H1 (cell line): Measurements from ENCODE around the gene ZBTB18. TPM values are rescaled to one million over a fixed set of nuclear protein-coding genes. Genes with fewer than 3 reads are reported as not detected.

Experiments
- CTCF ChIA-PET: fragments of 300-600 bp; sonication (Branson Sonifier 250); formaldehyde crosslinking; loops from one replicate; lab custom pipeline; 2021; ENCODE audit not compliant: partially characterized antibody; lab: Charles Lee
- POLR2A ChIA-PET: fragments of 300-600 bp; sonication (Branson Sonifier 250); formaldehyde crosslinking; loops from one replicate; lab custom pipeline; 2021; ENCODE audit warnings: inconsistent platforms; ENCODE audit not compliant: partially characterized antibody; lab: Charles Lee
- DNase-seq, 2 experiments: peaks; one replicate each; pipeline versions ENCODE4 v3.0.0 to v3.0.0-alpha.2; 2010 to 2022; ENCODE audit warnings: low spot score in 2 of 2, low read depth in 1 of 2, mixed read lengths in 1 of 2
- FAIRE-seq: peaks from 2 replicates; lab custom pipeline; 2011; peaks lifted over from hg19 to GRCh38; lab: Jason Lieb, UNC
- H2AFZ ChIP-seq: 2 replicates; pipeline ENCODE4 v1.8.1; 2012; ENCODE audit warnings: low read length, inconsistent platforms
- H2AK5ac ChIP-seq: 2 replicates; pipeline ENCODE4 v1.6.1; 2013; ENCODE audit warnings: low read depth, low read length
- H2BK120ac ChIP-seq: replicated peaks from 2 replicates; pipeline ENCODE3; 2013; ENCODE audit warnings: low read depth, low read length, inconsistent platforms
- H2BK12ac ChIP-seq: 2 replicates; pipeline ENCODE4 v1.6.1; 2013; ENCODE audit warnings: low read depth, low read length
- H2BK15ac ChIP-seq: 2 replicates; pipeline ENCODE4 v1.6.1; 2013; ENCODE audit warnings: low read length
- H2BK20ac ChIP-seq: 2 replicates; pipeline ENCODE4 v1.6.1; 2013; ENCODE audit warnings: low read length
- H2BK5ac ChIP-seq: 2 replicates; pipeline ENCODE4 v1.6.1; 2013; ENCODE audit warnings: low read depth, low read length
- H3K14ac ChIP-seq: 2 replicates; pipeline ENCODE4 v1.6.1; 2013; ENCODE audit warnings: inconsistent platforms; ENCODE audit not compliant: insufficient read length
- H3K18ac ChIP-seq: 2 replicates; pipeline ENCODE4 v1.6.1; 2013; ENCODE audit warnings: low read length; ENCODE audit errors: extremely low read depth
- H3K23ac ChIP-seq: 2 replicates; pipeline ENCODE4 v1.6.1; 2013; ENCODE audit warnings: inconsistent platforms; ENCODE audit not compliant: insufficient read length
- H3K23me2 ChIP-seq: 2 replicates; pipeline ENCODE4 v1.6.1; 2013; ENCODE audit warnings: low read depth, low read length
- H3K27ac ChIP-seq: 2 replicates; pipeline ENCODE4 v1.6.1; 2011; ENCODE audit warnings: low read depth, low read length, inconsistent platforms
- H3K27me3 ChIP-seq, 4 experiments: replicated peaks in 1 of 4; 1 replicate in 1 of 4; 2 replicates in 3 of 4; pipeline versions ENCODE4 v1.6.1 to v1.8.1; 2011 to 2013; ENCODE audit warnings: low read length in 3 of 4, mild to moderate bottlenecking in 3 of 4, inconsistent platforms in 2 of 4, mixed read lengths in 2 of 4, moderate library complexity in 1 of 4; ENCODE audit not compliant: control insufficient read depth in 3 of 4, insufficient read depth in 3 of 4; ENCODE audit errors: extremely low read depth in 1 of 4
- H3K36me3 ChIP-seq, 4 experiments: 2 replicates each; pipeline versions ENCODE4 v1.6.1 to v1.8.1; 2011 to 2013; ENCODE audit warnings: mild to moderate bottlenecking in 4 of 4, low read length in 3 of 4, moderate library complexity in 2 of 4, control low read depth in 1 of 4, inconsistent platforms in 1 of 4; ENCODE audit not compliant: insufficient read depth in 4 of 4, control insufficient read depth in 2 of 4
- H3K4ac ChIP-seq: replicated peaks from 2 replicates; pipeline ENCODE3; 2013; ENCODE audit warnings: low read length, low read depth, mixed read lengths, inconsistent platforms; ENCODE audit not compliant: insufficient read length
- H3K4me1 ChIP-seq, 4 experiments: replicated peaks in 1 of 4; 1 replicate in 1 of 4; 2 replicates in 3 of 4; pipeline versions ENCODE4 v1.6.1 to v1.8.1; 2011 to 2013; ENCODE audit warnings: low read length in 3 of 4, inconsistent platforms in 2 of 4, mixed read lengths in 1 of 4; ENCODE audit not compliant: insufficient read depth in 4 of 4, control insufficient read depth in 3 of 4
- H3K4me2 ChIP-seq, 2 experiments: 2 replicates each; pipeline versions ENCODE4 v1.6.1 to v1.8.1; 2011 to 2013; ENCODE audit warnings: low read depth in 2 of 2, low read length in 2 of 2, control low read depth in 1 of 2, inconsistent platforms in 1 of 2, mild to moderate bottlenecking in 1 of 2; ENCODE audit not compliant: insufficient read depth in 1 of 2
- H3K4me3 ChIP-seq, 4 experiments: fragments of 200-600, 300-600 bp in 1 of 4; sonication (generic), shearing (Covaris generic), sonication (Bioruptor Twin) in 1 of 4; 2 replicates each; pipeline versions ENCODE4 v1.5.1 to v1.8.1; 2011 to 2016; ENCODE audit warnings: low read length in 4 of 4, low read depth in 3 of 4, control low read depth in 2 of 4, inconsistent platforms in 2 of 4, mild to moderate bottlenecking in 2 of 4, mixed read lengths in 1 of 4, moderate library complexity in 1 of 4; ENCODE audit not compliant: insufficient read depth in 2 of 4; ENCODE audit errors: extremely low read depth in 1 of 4
- H3K56ac ChIP-seq: replicated peaks from 2 replicates; pipeline ENCODE3; 2013; ENCODE audit warnings: low read depth, mild to moderate bottlenecking, mixed read lengths, low read length, inconsistent platforms; ENCODE audit not compliant: insufficient read length
- H3K79me1 ChIP-seq: 2 replicates; pipeline ENCODE4 v1.6.1; 2013; ENCODE audit warnings: low read depth, low read length, control low read depth
- H3K79me2 ChIP-seq, 2 experiments: 2 replicates each; pipeline versions ENCODE4 v1.6.1 to v1.8.1; 2012 to 2013; ENCODE audit warnings: low read length in 2 of 2, mild to moderate bottlenecking in 2 of 2, inconsistent platforms in 1 of 2; ENCODE audit not compliant: insufficient read depth in 2 of 2, control insufficient read depth in 1 of 2
- H3K9ac ChIP-seq, 4 experiments: replicated peaks in 1 of 4; 1 replicate in 1 of 4; 2 replicates in 3 of 4; pipeline versions ENCODE4 v1.6.1 to v1.8.1; 2011 to 2013; ENCODE audit warnings: low read depth in 3 of 4, low read length in 3 of 4, control low read depth in 2 of 4, mild to moderate bottlenecking in 2 of 4, moderate library complexity in 2 of 4, inconsistent platforms in 1 of 4; ENCODE audit errors: extremely low read depth in 1 of 4
- H3K9me3 ChIP-seq, 2 experiments: 2 replicates each; pipeline versions ENCODE4 v1.6.1 to v1.8.1; 2012 to 2013; ENCODE audit warnings: mild to moderate bottlenecking in 2 of 2, moderate library complexity in 2 of 2, control low read depth in 1 of 2, inconsistent platforms in 1 of 2, low read depth in 1 of 2, low read length in 1 of 2, mixed read lengths in 1 of 2; ENCODE audit not compliant: insufficient read depth in 2 of 2
- H4K20me1 ChIP-seq, 2 experiments: replicated peaks in 1 of 2; 2 replicates each; pipeline versions ENCODE3 to v1.8.1; 2011 to 2013; ENCODE audit warnings: inconsistent platforms in 2 of 2, low read length in 2 of 2, mild to moderate bottlenecking in 1 of 2; ENCODE audit not compliant: insufficient read depth in 2 of 2, control insufficient read depth in 1 of 2
- H4K5ac ChIP-seq: 2 replicates; pipeline ENCODE4 v1.6.1; 2013; ENCODE audit warnings: low read length, low read depth, mixed read lengths, inconsistent platforms; ENCODE audit not compliant: insufficient read length
- H4K8ac ChIP-seq: 2 replicates; pipeline ENCODE4 v1.8.0; 2013; ENCODE audit warnings: mild to moderate bottlenecking, moderate library complexity, low read length, inconsistent platforms; ENCODE audit not compliant: insufficient read depth; ENCODE audit errors: extremely low read depth
- H4K91ac ChIP-seq: replicated peaks from 2 replicates; pipeline ENCODE3; 2013; ENCODE audit warnings: low read length, mixed read lengths, inconsistent platforms; ENCODE audit not compliant: insufficient read length
- NRF1 ChIP-seq: IDR thresholded peaks from 2 replicates; pipeline ENCODE4 v1.6.1; 2011; ENCODE audit warnings: mild to moderate bottlenecking, low read depth, low read length, improper control_type of control experiment
- WGBS, 2 experiments: shearing (Covaris generic) in 1 of 2; methylation state at CpG; one replicate each; pipeline versions ENCODE4 v1.1.6 to v1.1.7; 2013 to 2015; ENCODE audit warnings: low lambda C conversion rate in 2 of 2, mixed read lengths in 2 of 2, inconsistent platforms in 1 of 2, low coverage in 1 of 2, missing lambda C conversion rate in 1 of 2; ENCODE audit not compliant: insufficient replicate concordance in 2 of 2, insufficient coverage in 1 of 2, insufficient read length in 1 of 2; ENCODE audit errors: extremely low coverage in 1 of 2, missing lambda C conversion rate in 1 of 2; 5-methylcytosine and 5-hydroxymethylcytosine counted together
- polyA plus RNA-seq, 7 experiments: library from polyadenylated mRNA; depleted of rRNA in 3 of 7; stranded (reverse) in 5 of 7; unstranded in 2 of 7; fragments of >200 nt in 5 of 7; fragments of 200-250 nt in 2 of 7; gene quantifications; 1 replicate in 5 of 7; 2 replicates in 1 of 7; 4 replicates in 1 of 7; pipeline versions ENCODE4 v1.2.1 to v1.2.3, GENCODE V29; 2011 to 2013; ENCODE audit warnings: missing spikeins in 2 of 7, mixed read lengths in 2 of 7
- total RNA-seq: library from RNA; stranded (reverse); fragmentation: NEBNext Ultra II Directional; extraction: Animal tissue kit (Norgen Biotek cat#: 25700); gene quantifications from 2 replicates; pipeline ENCODE4 v1.2.1, GENCODE V29; 2021

The ZBTB18 gene
- total and polyA plus RNA-seq, 2 of the 8 experiments (the other 6 are each of a cell fraction or from before 2014, with no cell fraction given), result 8.5 to 14.4 TPM

DNA sequence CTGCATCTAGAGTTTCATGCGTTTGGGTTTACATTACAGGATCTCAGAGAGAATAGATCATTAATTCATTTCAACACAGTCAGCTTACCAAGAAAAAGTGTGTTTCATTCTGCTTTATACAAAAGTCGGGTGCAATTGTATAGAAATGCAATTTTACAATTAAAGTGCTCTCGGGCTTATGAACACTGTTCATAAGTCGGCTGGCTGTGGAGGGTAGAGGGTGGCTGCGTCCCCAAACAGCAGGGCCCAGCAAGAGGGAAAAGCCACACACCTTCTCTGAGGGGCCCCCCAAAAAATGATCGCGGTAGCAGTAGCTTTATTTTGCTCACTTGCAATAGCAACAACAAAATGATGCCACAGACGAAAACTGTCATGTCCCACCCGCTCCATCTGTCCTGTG lies 13.8 kb upstream of the ZBTB18 start:
- no peak overlapping the region for H3K4me2 ChIP-seq
- no peak for TF ChIP-seq NRF1

More for the DNA sequence above, 13.8 kb upstream of the ZBTB18 start:
- Histone ChIP-seq H2BK120ac (no peak overlapping the region), H3K79me2 (no peaks in the 10 kb centered on the region), H3K23ac (no peak overlapping the region), H3K14ac (no peak overlapping the region), H3K9me3 (no peaks in the 10 kb centered on the region), H3K4me1 (no peaks in the 10 kb centered on the region), H3K4me3 (no peak overlapping the region), H3K27ac (no peak overlapping the region), H3K27me3 (no peaks in the 10 kb centered on the region), H2BK20ac (no peak overlapping the region), H4K20me1 (no peaks in the 10 kb centered on the region), H3K36me3 (no peaks in the 10 kb centered on the region), H4K5ac (no peak overlapping the region), H3K4ac (no peak overlapping the region), H4K91ac (no peak overlapping the region), H2BK15ac (no peak overlapping the region), H3K18ac (no peak overlapping the region), H3K9ac (no peak overlapping the region), H2BK5ac (no peak overlapping the region), H2AK5ac (no peak overlapping the region), H4K8ac (no peak overlapping the region), H2BK12ac (no peak overlapping the region), H3K79me1 (no peaks in the 10 kb centered on the region), H2AFZ (no peak overlapping the region), H3K23me2 (no peaks in the 10 kb centered on the region), H3K56ac (no peak overlapping the region)
- DNase-seq (no peak), FAIRE-seq (no peak)
- POLR2A ChIA-PET, result no interaction called here
- WGBS, 2 experiments, result 85% methylated on average over 9 of the region's 9 CpGs; no CpG with 5 or more reads in 1 of the 2 experiments
- CTCF ChIA-PET, result interaction anchor here (0.7 to 2.3 kb wide), 2 partner anchors 28 to 242 kb away, joined by 3 to 5 read pairs; no protein-coding TSS in a partner anchor
